HT1080 (cell line): ENCODE results near the gene TNFRSF11A. TPM values are rescaled to one million over a fixed set of nuclear protein-coding genes. Genes with fewer than 3 reads are reported as not detected.

ENCODE experiments used
- DNase-seq: peaks from one replicate; pipeline ENCODE4 v3.0.0-alpha.2; 2015; ENCODE audit warnings: low read depth
- total RNA-seq: library from RNA; depleted of rRNA; stranded (reverse); fragments of >200 nt; shearing (Covaris generic); gene quantifications from 2 replicates; pipeline ENCODE4 v1.2.3, GENCODE V29; 2014

Gene TNFRSF11A
- total RNA-seq, 1 experiment from 2014 or later = 13.1 TPM

DNA sequence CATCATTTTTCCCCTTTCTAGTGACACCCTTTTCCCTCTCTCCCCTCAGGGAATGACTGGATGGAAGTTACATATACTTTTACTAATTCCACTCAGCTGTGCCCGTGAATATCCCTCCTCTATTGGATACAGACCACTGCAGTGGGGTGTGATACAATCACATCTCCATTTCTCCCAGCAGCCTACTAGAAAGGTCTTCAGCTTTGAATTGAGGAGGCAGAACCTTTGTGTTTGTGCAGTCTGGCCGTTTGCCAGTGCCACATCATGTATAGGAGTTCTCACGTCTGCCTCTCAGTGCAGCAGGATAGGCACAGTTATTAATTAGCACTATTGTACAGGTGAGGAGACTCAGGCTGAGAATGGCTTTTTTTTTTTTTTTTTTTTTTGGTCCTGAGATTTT is 16.4 kb downstream of the TNFRSF11A start:
- DNase-seq = no peak

DNA sequence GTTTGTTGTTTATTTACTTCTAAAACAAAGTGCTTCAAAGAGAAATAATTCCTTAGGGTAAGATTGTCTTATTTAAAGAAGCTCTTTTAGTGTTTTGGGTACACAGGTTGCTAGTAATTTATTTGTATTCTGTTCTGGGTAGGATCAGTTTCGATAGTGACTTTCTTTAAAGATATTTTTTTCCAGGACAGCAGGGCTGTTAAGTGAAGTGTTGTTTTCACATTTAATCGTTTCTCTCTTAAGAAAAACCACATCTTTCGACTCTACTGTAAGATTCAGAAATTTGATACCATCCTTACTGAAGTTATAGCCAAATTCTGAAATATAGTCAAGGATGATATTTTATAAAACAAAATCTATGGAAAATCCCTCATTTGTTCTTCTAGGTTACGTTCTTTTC is 17.8 kb downstream of the TNFRSF11A start:
- DNase-seq = no peak

DNA sequence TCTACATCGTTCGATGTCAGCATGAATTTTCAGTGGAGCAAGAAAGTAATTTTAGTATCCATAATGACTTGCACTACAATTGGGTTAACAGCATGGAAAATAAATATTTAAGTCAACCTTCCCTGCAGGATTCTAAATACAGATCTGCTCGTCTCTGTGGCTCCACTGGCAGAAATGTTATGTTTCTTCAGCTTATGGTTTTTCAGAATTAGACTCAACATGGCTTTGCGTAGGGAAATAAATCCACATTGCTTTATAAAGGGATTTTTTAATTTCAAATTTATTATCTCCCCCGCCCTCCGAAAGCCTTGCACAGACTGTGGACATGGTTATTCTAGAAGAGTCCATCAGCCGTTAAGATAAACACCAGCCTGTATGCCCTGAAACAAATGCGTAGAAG is 18.2 kb downstream of the TNFRSF11A start:
- no peak for DNase-seq

DNA sequence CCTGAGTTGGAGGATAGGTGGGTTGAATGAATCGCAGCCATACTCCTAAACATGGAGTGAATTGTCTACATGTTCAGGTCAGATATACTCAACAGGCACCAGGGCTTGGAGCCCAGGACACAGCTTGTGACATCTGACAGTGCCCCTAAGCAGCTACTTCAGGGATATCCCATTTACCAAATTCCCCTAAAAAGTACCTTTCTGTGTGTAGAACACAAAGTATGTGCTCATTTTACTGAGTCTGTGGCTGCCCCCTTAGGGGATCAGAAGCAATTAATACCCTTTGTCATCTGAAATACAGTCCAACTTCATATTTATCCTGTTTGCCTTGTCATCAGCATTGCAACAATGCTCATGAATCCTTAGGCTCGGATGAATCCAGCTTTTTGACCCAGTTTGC is 20.8 kb downstream of the TNFRSF11A start:
- no peak for DNase-seq

DNA sequence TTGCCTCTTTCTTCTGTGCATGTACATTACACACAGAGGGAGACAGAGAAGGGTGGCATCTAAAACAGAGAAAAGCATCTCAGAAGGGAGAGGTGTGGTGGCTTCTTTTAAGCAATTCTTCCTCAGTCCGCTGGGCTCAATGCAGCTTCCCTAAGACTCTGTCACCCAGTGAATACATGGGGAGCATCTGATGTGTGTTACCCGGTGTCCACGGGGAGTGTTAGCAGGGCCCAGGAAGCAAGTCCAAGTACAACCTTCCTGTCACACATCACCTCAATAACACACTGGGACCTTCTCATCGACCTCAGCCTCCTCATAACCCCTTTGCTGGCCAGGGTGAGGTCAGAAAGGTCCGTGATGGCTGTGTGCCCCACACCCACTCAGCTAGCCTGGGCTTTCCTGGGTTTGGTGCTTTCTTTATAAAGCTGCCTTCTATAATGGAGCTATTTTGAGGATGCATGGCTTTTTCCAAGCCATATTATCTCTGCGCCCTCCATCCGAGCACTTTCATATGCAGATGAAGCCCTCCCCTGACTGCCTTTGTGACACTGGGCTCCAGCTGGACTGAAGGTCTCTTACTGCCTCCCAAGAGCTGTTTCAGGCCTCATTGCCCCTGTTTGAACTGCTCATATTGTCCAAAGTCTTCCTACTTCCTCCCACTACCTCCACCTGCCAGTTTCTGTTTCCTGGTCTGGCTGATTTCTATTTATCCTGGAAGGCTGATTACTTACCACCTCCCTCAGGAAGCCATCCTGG is 21.4 kb downstream of the TNFRSF11A start:
- DNase-seq = no peak

DNA sequence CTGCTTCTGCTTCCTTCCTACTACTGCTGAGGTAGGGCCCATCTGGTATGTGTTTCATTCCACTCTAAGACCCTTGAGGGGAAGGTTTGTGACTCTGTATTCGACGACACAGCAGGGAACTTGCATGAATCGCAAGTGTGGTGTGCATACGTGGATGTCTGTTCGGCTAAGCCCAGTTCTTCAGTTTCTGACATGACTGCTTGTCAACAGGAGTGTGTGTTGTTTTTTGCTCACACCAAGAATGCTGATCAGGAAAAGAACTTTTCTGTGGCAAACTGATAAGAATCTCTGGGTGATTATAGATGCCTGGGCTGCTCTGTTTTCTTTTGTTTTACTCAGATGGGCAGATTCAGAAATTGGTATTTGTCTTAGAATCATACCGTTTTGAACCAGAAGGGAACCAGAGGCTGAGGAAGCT is 22.0 kb downstream of the TNFRSF11A start:
- no peak for DNase-seq

DNA sequence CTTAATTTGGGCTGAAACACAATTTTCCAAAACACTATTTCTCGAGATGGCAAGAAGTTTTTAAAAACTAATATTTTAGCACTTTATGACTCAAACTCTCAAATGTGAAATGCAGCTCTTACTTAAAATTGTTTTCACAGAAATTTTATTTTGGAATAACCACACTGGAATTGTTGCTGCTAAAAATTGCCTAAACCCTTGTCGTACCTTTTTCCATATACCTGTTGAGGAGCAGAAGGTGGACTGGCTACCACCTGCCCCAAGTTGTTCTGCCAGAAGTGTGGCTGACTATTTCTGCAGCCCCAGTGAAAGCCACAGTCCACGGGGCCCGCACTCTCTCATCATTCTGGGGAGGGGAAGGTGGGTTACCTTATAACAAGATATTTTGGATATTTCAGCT is 23.4 kb downstream of the TNFRSF11A start:
- DNase-seq = no peak

DNA sequence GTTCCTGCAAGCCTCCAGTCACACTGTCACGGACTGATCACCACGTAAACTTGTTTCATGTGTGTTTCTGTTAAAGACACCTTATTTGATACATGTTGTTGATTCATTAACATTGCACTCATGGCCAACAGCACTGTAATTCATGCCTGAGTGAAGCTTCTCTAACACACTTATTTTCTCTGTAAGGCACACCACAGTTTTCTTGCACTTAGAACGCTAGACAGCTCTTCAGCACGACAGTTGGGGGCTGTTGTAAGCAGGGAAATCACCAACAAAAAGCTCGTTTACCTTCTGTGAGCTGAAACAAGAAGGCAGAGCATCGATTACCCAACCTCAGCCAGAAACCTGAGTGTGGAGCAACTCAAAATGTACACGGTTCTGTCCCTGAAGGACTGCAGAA is 28.1 kb downstream of the TNFRSF11A start:
- no peak for DNase-seq

DNA sequence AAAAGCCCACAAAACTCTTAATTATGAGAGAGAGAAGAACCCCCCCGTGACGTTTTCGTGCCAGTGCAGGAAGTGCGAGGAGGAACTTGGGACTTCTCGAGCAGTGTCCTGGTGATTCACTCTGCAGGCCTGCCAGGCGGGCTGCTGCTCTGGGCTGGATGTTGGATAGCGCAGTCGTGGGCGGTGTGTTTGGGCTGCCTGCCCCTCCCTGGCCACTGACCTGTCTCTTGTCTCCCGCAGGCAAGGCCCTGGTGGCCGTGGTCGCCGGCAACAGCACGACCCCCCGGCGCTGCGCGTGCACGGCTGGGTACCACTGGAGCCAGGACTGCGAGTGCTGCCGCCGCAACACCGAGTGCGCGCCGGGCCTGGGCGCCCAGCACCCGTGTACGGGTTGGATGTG is 29.0 kb downstream of the TNFRSF11A start:
- no peak for DNase-seq

DNA sequence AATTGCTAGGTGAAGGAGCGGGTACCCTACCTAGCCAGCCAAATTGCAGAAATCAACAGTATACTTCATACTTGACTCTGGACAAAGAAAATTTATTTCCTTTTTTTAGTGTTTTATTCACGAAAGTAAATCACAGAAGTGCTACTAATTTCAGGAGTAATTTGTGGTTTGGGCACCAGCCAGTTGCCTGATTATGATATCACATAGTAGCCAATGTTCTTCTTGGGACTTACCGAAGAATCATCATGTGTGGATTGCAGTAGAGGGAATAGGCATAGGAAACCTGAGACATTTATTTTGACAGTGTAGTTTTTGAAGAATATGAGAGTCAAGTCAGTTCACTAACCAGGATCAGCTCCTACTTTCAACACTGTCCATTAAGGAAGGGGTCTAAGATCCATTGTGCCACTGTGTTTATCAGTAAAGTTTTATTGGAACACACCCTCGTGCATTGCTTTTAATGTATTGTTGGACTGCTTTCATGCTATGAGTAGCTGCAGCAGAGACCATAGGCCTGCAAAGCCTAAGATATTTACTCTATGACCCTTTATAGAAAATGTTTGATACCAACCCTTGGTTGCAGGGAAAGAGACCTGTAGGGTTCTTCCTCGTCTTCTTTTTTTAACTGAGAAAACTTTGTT is 32.1 kb downstream of the TNFRSF11A start:
- DNase-seq = no peak

DNA sequence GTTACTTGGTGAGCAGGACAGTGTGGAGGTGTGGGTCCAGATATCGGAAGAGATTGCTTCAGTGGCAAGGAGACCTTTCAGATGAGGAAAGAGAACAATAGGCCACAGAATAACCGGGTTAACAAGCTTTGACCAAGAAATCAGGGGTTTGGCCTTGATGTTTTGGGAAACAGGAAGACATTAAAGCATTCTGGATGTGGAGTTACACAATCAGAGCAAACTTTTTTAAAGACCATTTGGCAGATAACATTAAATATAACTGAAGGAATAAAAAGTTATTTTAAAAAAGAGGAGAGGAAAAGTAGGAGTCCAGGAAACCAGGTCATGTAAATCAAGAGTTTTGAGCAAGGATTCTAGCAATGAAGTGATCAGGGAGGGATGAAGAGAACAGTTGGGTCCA is 35.7 kb downstream of the TNFRSF11A start:
- no peak for DNase-seq

DNA sequence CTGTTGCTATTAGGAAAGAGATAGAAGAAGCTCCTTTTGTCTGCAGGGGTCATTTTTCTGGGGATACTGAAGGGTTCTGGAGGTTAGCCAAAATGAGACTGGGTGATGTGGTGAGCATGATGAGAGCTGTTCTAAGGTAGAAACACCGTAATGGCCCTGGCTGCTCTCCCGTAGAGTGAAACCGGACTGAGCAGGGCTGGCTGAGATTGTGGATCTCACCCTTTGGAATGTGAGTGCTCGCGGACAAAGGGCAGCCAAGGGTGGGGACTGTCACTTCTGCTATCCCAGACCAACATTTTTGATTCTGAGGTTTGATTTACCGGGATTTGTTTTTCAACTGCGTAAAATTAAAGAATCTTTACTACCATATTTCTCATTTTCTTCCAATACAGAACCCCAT is 36.2 kb downstream of the TNFRSF11A start:
- no peak for DNase-seq

DNA sequence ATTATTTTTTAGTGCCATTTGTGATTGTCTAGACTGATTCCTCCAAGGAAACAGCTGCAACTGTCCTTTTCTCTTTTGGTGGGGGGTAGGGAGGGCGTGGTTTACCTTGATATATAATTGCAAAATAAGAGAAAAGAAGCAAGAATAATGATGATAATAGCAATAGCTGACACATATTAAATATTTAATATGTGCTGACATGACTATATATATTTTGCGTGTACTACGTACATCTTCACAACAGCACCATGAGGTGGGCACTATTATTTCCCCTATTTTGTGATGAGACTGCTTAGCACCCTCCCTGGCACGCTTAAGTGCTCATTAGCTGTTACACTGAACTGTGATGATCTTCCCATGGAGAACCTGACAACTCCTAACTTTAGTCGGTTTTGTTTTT is 39.4 kb downstream of the TNFRSF11A start:
- DNase-seq = no peak

DNA sequence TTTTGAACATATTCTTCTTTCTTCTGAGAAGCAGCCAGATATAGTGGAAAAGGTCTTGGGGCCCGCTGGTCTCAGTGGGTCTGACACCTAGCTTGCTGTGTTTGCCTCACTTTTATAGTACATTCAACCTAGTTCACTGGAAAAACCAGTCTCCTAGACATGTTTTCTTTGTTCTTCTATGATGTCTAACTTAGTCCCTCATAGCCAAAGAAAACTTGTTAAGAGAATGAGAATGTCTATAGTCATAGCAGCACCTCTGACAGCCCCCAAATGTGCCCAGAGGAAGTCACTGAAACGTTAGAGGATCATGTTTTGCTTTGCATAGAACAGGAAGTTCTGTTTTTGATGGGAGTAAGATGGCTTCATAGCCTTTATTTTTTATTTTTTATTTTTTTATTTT is 40.3 kb downstream of the TNFRSF11A start:
- no peak for DNase-seq

DNA sequence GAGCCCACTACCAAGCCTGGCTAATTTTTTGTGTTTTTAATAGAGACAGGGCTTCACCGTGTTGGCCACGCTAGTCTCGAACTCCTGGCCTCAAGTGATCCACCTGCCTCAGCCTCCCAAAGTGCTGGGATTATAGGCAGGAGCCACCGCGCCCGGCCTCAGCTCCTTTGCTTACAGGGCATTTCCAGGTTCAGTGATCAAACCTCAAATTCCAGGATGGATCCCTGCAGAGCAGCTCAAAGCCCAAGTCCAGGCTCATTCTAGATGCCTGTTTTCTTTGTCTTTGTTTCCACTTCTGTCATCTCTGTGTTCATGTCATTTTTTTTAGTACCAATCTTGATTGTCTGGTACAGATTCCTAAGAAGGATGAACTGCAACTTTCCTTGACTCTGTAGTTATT is 41.9 kb downstream of the TNFRSF11A start:
- no peak for DNase-seq

DNA sequence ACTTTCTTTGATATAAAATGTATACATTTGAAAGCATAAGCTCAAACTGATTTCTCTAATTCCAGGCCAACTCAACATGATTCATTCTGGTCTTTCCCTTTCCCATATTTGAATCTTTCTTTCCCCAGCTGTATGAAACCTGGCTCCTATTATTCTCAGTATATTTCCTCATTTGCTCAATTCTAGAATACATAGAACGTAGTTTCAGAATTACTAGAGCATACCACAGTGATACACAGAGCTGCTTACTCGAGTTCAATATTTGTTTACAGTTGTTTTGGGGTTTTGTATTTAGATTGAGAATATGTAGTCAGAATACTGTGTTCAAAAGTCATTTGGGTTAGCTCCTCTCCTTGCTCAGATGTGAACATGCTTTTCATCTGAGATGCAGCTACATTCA is 43.0 kb downstream of the TNFRSF11A start:
- no peak for DNase-seq

DNA sequence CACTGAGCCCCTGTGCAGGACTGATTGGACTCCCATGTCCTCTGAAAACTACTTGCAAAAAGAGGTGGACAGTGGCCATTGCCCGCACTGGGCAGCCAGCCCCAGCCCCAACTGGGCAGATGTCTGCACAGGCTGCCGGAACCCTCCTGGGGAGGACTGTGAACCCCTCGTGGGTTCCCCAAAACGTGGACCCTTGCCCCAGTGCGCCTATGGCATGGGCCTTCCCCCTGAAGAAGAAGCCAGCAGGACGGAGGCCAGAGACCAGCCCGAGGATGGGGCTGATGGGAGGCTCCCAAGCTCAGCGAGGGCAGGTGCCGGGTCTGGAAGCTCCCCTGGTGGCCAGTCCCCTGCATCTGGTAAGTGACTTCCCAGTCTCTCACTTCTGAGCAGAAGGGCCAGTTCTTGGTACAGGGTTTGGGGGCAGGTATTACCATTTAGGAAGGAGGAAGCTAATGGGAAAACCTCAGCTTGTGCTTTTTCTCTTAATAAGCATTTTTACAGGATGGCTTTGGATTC is 44.1 kb downstream of the TNFRSF11A start:
- DNase-seq = no peak

DNA sequence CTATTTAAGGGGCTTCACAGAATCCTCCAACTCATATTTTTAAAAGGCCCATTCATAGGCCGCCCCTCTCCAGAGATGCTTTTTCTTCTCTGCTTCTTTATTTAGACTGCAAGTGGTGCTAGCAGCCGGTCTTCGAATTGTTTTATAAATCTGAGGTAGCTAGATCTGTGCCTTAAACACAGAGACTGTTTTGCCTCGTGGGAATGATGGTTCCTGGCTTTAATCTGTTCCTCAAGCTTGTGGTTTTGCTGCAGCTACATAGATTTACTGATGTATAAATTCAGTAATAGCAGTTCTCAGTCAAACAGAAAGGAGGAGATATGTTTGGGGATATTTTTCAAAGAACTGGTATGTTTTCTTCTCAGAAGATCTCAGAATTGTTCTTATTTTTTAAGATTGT is 45.3 kb downstream of the TNFRSF11A start:
- no peak for DNase-seq

DNA sequence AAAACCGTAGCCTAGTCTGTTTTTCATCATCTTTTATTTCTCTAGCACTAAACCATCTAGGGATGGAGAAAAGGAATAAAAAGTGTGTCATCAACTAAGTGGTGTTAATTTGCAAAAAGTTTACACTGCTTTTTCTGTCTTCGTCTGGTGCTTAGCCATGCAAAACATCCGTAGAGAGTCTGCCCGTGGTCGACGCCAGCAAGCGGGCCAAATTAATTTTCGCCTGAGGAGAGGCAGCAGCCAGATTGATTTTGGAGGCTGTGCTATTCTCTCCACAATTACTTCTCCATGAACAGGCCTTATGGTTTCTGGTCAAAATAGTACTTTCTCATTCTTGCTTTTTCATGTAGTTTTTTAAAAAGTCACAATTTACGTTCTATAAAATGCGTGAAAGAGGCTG is 46.3 kb downstream of the TNFRSF11A start:
- DNase-seq = no peak

DNA sequence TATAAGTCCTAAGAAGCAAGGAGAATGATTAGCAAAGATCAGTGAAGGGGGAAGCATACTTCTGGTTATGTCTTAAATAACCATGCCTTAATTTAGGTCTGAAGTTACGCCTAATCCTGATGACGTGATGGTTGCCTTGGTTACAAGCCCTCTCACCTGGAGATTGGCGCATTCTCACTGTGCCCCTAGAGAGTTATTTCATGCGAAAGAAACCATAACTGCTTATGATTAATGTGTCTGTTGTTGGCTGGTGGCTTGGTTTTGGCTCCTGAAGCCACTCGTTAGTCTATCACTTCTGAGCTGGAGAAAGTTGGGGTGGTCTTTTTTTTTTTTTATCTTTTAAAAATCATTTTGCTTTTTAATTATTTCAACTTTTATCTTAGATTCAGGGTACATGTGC is 47.0 kb downstream of the TNFRSF11A start:
- no peak for DNase-seq

DNA sequence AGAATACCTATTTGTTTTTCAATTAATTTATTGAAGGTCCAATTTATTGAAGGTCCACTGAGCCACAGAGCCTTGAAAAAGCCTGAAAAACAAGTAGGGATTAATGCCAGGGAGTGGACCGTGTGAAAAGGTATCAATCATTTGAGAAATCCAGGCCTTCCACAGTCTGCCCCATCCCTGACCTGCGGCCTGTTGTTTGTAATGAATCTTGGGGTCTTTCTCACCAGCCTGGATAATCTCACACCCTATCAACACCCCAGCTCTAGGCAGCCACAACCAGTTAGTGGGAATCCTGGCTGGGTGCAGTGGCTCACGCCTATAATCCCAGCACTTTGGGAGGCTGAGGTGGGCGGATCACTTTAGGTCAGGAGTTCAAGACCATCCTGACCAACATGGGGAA is 47.8 kb downstream of the TNFRSF11A start:
- no peak for DNase-seq

DNA sequence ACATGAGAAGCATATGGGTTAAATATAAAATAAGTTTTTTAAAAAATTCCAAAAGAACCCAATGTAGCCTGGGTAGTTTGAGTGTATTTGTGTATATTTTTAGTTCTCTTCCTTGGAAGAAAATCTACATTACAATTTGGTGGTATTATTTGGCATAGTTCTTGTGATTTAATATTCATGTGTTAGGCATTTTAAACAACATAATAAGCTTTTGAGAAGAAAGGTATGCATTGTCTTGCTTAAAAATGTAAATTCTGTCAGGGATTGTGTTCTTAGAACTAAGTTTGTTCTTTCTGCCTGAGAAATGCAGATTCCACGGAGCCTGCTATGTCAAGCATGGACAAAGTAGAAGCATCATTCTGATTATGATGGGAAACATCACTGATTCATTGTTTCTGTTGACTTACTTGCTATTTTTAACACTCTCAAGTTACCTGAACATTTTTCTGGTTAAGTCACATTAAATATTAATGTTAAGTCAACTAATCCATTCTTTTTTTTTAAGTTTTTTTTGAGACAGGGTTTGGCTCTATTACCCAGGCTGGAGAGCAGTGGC is 49.4 kb downstream of the TNFRSF11A start:
- DNase-seq = no peak
